K562 (cell line): ENCODE results near the gene ARL14.

Experiments
- EP300 ChIP-seq: IDR thresholded peaks from 2 replicates; pipeline ENCODE4 v1.6.1; 2012; ENCODE audit warnings: low read length, improper control_type of control experiment
- HEY1 ChIP-seq: fragments of 250-450 bp; sonication (Bioruptor Pico); IDR thresholded peaks from 2 replicates; pipeline ENCODE4 v1.5.0; 2020; ENCODE audit warnings: mild to moderate bottlenecking, moderate library complexity, borderline replicate concordance
- POLR2G ChIP-seq: fragments of 200-400 bp; formaldehyde crosslinking; IDR thresholded peaks from 2 replicates; pipeline ENCODE4 v1.6.1; 2017; ENCODE audit warnings: low read depth, mild to moderate bottlenecking, antibody characterized with exemption, low read length, moderate library complexity
- SREBF2 ChIP-seq: sonication (generic); formaldehyde crosslinking; IDR thresholded peaks from 2 replicates; pipeline ENCODE4 v1.4.0; 2020; ENCODE audit warnings: mild to moderate bottlenecking, missing genetic modification reagents
- TCF3 ChIP-seq: sonication (generic); formaldehyde crosslinking; IDR thresholded peaks from 2 replicates; pipeline ENCODE4 v1.4.0; 2020; ENCODE audit warnings: mild to moderate bottlenecking, missing genetic modification reagents
- ZBTB8A ChIP-seq: fragments of 450-650 bp; IDR thresholded peaks from 2 replicates; pipeline ENCODE4 v1.6.1; 2018; ENCODE audit warnings: mild to moderate bottlenecking, moderate library complexity; ENCODE audit not compliant: partially characterized antibody
- ZNF165 ChIP-seq: fragments of 250-450 bp; sonication (Bioruptor Pico); IDR thresholded peaks from 2 replicates; pipeline ENCODE4 v1.4.0; 2020; ENCODE audit warnings: borderline replicate concordance
- TF ChIP-seq, protein P1 (sequence below): fragments of 450-650 bp; IDR thresholded peaks from 2 replicates; pipeline ENCODE4 v1.6.1; 2017; ENCODE audit warnings: mild to moderate bottlenecking, moderate library complexity

DNA sequence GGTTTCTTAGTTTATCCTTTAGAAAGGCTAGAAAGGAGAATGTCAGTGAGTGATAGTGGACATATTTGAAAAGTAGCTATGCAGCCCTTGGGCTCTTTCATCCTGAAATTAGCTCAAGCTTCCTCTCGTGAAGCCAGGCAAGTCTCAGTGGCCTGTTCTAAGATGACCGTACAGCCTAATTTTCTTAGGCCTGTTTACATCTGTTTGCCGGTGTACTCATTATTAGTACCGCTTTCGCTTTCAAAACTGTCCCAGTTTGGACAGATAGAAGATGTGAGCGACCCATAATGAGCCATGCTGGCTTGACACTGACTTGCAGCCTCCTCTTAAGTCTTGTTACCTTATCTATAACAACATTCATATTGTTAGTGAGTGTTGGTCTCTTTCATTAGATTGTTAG lies 5.7 kb upstream of the ARL14 start:
- TF ChIP-seq ZNF165 (CRISPR knock-in tag) (no peak), HEY1 (no peak), POLR2G (no peak), SREBF2 (CRISPR knock-in tag) (no peak), TCF3 (CRISPR knock-in tag) (no peak), ZBTB8A (no peak), EP300 (no peak)
- TF ChIP-seq, protein P1, sequence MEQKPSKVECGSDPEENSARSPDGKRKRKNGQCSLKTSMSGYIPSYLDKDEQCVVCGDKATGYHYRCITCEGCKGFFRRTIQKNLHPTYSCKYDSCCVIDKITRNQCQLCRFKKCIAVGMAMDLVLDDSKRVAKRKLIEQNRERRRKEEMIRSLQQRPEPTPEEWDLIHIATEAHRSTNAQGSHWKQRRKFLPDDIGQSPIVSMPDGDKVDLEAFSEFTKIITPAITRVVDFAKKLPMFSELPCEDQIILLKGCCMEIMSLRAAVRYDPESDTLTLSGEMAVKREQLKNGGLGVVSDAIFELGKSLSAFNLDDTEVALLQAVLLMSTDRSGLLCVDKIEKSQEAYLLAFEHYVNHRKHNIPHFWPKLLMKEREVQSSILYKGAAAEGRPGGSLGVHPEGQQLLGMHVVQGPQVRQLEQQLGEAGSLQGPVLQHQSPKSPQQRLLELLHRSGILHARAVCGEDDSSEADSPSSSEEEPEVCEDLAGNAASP: no peak
